GM21423 (cell line): ENCODE results near the gene DIPK1C.

ENCODE experiments used
- ATAC-seq: cut with Tn5 transposase; IDR thresholded peaks from one replicate; pipeline ENCODE4 v1.9.1; 2021; ENCODE audit warnings: mild to moderate bottlenecking, moderate library complexity; ENCODE audit not compliant: unreplicated experiment

The DIPK1C gene

DNA sequence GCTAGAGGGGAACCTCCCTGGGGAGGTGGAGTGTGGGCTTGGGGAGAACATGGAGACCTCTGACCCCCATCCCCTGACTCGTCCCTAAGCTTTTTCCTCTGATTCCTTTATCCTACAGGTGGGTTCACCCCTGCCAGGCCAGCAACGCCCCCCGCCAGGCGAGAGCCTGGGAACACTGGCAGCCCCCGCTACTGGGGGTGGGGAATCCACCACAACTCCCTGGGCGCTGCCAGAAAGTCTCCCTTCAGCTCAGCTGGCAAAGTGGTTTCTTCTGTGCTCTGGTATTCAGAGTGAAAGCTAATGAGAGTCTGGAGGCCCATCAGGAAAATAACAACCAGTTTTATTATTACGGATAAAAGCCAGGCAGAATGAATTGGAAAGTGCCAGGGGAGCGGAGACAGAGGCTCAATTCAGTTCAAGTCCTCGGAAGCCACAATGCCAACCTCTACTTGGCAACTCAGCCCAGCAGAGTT lies 2.8 kb downstream of the DIPK1C start:
- no peak for ATAC-seq

DNA sequence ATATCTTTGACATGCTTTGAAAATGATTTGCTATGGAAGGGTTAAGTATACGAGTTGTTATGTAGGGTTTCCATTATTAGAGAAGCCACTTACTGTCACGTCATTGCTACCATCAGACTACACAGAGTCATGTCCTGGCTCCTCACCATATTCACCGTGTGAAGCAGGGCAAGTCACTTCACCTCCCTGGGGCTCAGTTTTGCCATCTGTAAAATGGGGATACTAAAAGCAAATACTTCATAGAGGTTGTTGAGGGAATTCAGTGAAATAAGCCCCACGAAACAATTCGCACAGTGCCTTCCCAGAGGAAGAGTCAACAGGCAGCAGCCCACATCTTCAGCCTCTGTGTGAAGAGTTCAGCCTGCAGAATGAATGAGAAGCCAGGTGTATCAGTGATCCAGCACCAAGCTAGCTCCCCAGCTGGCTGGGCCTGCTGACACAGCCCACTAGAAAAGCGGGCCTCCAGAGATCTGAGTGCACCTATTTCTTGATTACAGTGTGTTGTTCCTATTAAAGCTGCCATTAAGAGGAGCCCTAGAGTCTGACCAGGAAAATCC lies 3.4 kb downstream of the DIPK1C start:
- ATAC-seq: no peak

DNA sequence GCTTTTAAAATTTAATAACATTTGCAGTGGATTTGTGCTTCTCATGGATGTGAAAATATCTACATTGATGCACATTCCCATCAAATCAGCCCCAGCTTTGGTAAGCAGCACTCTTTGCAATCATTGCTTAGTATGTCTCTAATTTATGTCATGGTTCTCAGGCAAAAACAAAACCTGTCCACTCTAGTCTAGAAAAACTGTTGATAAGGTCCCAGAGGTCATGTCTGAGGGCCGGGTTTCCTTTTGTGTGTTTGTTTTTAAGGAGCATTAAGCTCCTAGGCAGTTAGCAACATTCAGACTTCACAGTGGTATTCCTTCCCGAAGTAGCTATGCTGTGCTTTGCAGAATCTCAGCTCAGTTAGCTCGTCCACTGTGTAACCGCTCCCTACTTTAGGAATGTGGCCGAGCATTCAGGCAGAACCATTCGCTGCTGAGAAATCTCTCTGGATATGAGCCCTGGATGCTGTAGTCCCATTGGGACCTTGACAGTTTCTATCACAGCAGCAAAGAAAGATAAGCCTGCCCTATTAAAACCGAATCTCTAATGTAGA lies 4.0 kb downstream of the DIPK1C start:
- no peak for ATAC-seq

DNA sequence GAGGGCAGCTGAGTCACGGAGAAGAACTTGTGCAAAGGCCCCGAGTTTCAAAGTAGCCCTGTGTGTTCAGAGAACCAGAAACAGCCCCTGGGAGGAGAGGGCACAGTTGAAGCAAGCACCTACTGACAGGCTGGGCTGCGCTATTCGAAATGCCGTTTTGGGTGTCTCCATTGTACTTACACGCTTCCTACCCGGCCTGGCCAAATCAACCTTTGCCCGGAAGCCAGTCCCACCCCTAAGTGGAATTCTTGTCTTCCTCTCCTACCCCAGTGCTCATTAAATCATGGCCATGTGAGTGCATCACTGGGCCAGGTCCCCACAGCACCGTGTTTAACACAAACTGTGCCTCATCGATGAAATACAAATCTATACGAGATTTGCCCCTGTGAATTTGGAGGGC lies 6.0 kb downstream of the DIPK1C start:
- ATAC-seq: no peak

DNA sequence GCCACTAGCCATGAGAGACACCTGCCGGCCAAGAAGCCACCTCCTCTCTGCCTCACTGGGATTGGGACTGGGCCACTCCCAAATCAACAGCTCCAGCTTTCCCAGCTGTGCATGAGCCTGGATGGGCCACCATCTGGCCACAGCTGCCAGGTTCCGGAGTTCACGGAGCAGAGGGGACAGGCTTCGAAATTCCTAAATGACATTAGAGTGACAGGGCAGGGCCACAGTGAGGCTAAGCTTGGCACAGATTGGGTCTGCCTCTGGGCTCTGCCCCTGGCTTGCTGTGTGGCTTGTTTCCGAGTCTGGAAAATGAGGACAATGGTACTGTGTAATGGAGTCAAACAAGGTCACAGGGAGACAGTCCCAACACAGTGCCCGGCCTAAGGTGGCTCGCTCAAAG lies 6.5 kb downstream of the DIPK1C start:
- ATAC-seq: no peak

DNA sequence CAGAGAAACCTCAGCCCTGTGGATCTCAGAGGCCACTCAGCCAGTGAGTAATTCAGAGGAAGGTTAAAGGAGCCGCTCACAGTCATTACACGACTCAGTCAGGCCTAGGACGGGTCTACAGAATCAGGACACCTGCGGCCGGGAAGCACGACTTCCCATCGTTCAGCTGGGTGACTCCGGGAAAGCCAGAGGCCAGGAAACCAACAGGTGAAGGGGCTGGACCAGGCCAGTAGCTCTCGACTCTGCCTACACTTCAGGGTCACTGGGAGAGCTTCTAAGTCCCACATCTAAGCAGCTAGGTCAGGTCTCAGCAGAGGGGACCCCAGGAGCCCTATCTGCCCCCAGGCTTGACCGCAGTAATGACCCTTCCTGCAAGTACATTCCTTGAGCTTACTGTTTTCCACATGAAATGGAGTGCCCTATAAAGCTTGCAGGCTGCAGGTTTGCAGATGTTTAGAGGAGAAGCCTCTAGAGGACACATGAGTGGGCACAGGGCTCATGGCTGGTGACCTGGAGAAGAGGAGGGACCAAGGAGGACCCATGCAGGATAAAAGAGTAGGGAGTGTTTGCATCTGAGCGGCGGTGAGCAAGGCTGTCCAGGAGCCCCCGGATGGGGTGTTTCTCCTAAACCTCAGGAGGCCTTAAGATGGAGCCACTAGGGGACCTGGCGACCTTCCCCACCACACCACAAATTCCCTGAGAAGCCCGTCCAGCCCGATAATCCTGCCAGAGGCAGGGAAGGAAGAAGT lies 9.5 kb downstream of the DIPK1C start:
- ATAC-seq: no peak

DNA sequence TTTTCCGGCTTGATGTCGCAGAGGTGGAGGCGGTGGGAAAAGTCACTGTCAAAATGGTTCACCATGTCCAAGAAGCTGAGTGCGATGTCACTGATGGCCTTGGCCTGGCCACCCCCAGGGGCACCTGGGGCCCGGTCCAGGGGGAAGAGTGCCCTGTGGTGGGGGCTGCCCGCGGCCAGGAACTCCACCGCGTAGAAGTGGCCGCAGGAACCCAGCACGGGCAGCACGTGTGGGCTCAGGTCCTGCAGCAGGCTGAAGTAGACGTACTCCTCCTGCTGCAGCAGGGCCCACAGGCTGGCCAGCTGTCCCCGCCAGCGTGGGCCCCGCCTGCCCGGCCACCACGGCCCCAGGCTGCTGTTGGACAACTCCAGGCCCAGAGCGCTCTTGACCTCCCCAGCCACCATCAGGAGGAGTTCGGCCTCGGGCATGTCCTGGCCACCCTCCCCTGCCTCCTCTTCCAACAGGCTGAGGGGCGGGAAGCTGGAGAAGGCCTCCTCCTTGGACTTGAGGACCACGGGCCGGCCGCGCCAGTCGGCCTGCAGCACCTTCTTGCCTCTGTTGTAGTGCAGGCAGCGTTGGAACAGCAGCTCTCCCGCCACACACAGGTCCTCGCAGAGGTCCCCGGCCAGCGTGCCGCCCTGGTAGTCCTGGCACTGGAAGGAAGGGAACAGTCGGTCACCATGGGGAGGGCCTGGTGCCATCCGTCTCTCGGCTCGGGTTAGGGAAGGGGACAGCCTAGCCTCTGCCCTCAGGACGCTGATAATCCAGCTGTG lies 10.3 kb downstream of the DIPK1C start:
- ATAC-seq: no peak

DNA sequence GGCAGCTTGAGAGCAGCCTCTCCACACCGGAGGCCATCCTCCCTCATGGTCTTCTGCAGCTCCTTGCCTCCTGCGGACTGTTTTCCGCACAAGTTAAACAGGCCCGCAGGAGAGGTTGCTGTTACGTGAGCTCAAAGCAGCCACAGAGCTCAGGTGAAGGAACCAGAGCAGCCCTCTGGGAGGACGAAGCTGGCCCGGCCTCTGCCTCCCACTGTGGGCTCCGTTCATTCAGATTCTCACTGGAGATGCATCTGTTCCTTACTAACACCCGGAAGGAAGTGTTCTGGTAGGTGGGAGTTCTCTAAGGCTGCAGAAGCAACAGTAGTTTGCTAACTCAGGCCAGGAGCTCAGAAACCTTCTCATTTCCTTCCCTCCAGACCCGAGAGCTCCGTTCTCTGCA lies 10.9 kb downstream of the DIPK1C start:
- ATAC-seq: no peak

DNA sequence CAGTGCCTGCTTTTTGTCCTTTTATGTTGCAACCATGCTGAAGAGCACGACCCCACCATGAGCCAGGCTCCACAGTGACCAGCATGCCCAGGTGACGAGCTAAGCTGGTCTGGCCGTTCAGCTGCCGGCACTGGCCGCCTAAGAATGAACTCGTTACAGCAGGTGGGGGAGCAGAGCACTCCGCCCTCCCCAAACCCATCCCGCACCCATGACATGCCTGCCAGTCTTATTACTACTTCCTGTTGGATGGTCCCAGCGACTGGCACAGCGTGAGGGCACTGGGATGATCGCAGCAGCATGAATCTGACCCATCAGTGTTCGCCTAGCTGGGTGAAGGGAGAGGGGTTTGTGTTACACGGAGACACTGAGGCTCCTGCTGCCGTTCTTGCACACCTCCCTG lies 11.5 kb downstream of the DIPK1C start:
- no peak for ATAC-seq

DNA sequence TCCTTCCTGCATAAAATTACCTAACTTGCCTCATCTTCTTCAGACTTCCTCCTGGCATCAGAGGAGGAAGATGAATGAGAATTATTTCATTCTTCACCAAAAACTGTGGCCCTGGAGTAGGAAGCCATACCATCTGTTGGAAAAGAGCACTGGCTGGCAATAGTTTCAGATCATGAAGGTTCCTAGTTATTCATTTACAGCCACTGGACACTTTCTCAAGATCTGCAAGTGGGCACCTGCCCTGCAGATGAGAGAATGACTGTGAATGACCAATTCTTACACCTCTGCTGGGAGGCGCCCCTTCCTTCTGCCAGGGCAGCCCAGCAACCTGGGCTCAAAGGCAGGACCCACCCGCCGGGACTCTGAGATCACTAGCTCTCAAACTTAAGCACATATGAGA lies 13.0 kb downstream of the DIPK1C start:
- ATAC-seq: no peak

DNA sequence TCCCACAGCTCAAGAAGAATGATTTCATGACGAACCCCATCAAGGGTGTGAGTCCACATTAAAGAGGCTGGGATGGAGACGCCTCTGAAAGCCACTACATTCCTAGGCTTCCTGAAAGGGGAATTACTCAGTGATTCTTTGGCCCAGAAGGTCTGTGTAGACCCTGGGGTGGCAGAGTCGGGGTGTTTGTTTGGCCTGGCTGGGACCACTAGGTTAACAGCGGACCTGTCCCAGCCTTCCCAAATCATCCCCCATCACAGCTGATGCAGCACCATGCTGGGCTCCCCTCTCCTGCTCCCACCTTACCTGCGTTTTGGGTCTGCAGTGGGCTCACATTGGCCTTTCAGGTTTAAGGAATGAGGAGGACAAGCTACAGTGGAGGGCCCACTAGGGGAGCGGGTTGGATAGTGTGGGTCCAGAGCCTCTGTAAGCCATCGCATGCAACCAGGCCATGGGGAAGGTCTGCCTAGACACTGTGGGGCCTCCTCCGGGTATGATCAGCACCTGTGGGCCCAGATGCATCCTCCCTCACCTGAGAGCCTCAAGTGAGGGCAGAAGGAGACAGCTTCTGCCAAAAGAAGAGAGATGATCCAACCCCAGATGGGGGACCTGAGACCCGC lies 16.2 kb downstream of the DIPK1C start:
- no peak for ATAC-seq

DNA sequence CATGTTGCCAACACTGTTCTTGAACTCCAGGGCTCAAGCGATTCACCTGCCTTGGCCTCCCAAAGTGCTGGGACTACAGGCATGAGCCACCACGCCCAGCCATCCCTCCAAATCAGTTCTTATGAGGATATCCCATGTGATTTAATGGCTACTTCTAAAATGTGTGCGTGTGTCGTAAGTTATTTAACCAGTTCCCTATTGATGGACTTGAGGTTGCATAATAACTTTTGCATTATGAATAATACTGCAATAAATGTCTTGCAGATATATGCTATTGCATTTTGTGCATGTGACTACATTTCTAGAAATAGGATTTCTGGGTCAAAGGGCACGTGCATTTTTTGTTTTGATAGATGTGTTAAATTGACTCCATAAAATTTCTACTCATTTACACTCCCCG lies 19.0 kb downstream of the DIPK1C start:
- ATAC-seq: no peak

DNA sequence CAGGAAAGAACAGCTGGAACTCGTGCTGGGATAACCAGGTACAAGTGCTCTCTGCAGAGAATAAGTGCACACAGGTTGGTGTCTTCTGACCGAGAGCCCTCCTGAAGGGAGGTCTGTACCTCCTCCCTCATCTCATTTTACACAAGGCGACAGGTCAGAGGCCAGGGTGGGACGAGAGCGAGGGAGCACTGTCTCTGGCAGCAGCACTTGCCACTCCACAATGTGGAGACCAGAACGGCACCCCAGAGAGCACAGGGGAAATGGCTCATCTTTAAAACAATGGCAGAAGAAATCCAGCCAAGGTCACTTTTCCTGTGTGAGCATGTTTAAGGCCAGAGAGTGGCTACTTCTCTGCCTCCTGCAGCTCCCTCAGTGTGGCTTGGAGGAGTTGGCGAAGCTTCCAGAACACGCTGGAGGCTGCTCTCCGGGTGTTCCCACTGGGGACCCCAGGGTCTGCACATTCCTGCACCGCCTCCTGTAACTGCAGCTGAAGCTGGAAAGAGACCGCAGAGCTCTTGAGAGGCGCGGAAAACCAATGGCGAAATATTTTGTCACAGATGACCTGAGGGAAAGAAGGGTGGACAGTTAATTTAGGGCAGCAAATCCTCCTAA lies 20.8 kb downstream of the DIPK1C start:
- no peak for ATAC-seq

DNA sequence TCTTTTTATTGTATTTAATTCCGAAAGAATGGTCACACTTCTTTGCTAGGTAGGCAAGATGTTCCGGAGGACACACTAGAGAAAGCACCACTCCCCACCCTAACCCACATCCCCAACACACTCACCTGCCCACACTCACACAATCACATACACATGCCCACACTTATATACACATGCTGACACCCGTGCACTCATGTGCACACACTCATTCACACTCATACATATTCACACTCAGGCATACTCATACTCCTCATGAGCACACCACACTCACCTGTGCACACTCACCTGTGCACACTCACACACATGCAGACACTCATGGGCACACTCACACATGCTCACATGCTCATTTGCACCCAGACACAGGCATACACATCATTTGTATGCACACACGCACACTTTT lies 21.4 kb downstream of the DIPK1C start:
- ATAC-seq: no peak

DNA sequence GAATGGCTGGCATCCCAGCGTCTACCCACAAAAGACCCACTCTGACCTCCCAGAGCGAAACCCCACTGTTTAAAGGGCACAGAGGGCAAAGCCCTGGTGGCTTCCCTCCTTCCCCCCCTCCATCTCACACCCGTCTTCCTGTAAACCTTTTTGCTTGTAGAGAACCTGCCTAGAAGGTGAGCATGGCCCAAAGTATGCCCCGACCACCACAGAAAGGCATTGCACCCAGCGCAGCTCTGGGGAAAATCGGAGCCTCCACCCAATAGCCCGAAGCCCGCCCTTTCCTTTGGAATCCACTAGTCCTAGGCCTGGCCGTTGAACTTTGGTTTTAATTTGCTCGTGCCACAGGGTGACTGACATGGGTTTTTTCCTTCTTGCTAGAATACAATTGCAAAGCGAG lies 22.6 kb downstream of the DIPK1C start:
- ATAC-seq: no peak

DNA sequence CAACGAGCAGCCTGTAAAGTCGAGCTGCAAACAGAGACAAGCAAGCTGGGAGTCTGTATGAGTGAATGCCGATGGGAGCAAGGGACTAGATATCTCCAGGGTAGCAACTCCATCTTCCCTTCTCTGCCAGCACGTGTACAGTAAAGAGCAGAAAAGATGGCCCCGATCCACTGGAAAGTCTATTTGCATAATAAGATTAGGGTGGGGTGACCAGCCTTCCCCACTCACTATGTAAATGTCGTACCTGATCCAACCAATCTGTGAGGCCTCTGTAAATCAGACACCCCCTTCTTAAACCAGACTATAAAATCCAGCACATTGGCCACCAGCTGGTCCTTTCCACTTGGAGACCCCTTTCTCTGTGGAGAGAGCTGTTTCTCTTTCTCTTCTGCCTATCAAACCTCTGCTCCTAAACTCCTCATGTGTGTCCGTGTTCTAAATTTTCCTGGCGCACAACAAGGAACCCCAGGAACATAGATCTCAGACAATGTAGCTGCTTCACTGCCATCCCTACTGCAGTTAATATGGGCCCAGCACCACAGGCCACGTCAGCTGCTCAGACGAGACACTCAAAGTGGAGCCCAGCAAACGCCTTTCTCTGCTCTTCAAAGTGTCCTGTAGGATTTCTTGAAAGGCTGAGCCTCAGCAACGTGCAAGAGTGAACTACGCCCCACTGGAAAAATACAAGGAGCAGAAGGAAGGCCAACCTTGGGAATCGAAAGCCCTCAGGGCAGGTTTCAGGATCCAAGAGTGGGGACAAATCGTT lies 26.1 kb downstream of the DIPK1C start:
- no peak for ATAC-seq

DNA sequence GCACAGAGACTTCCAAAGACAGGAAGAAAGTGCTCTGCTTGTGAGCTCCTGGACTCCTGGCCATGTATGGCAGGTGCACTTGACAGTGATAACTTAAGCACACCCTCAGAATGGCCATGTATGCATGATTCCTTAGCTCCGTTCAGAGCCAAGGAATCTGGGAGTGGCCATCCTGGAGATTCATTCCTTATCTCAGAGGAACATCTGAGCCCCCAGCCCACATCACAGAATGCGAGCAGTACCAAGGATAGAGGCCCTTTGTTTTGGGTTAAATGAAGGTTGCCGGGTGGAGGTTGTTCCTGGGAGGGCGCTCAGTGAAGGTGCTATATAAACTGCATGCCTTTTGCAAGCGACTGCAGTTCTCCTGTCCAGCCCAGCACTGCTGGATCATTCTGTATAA lies 26.9 kb downstream of the DIPK1C start:
- ATAC-seq: no peak

DNA sequence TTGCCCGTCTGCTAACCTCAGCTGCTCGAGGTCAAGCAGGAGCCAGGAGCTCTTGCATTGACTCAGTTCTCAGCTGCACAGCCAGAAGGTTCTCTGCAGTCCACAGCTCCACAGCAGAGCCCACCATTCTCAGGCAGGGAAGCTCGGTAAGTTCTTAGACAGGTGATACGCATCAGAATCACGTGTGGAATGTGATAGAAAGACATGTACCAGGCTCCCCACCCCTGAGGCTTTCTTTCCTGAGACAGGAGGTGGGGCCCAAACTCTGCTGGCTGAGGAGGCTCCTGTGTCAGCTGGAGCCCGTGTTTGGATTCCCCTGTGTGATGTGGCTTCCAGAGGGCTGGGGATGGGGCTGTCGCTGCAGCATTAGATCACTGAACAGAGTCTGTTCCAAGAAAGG lies 28.0 kb downstream of the DIPK1C start:
- no peak for ATAC-seq

DNA sequence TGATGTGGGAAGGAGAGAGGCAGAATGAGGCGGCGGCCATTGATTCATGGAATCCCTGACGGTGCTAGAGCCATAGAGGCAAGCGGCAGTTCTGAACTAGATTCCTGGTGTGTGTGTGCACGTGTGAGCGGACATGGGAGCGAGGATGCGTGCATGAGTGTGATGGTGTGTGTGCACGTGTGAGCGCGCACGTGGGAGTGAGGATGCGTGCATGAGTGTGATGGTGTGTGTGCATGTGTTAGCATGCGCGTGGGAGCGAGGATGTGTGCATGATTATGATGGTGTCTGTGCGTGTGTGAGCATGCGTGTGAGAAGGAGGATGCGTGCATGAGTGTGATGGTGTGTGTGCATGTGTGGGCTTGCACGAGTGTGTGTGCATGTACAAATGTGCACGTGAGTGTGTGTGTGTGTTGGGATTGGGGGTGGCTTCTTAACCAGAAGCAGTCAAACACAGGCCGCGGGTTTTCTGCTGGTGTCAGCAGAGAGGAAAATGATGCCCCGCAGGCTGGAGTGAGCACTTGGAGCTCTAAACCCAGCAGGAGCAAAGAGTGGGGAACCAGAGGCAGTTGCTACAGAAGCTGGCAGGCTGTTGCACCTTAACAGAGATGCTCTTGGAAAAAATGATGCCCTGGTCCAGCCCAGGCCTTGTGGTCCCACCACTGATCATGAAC lies 29.5 kb downstream of the DIPK1C start:
- ATAC-seq: no peak

DNA sequence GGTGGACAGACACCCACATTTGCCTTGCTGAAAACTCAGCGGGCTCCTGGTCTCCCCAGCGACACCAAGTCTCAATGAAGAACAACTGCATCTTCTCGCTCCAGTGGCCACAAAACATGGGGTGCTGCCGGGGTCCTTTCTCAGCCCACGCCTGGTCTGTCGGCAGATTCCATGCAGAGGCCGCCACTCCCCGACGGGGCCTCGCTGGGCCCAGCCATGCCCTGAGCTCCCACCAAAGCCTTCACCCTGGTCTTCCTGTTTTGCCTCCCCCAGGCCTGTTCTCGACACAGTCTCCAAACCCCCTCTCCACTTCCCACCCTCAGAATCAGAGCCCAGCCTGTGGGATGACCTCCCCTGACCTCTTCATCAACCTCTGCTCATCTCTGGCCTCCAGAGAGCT lies 31.2 kb downstream of the DIPK1C start:
- no peak for ATAC-seq
